Nephron progenitor cell (in vitro differentiated cells): ENCODE results near the gene PRSS12.

Experiments
- DNase-seq: peaks from one replicate; pipeline ENCODE4 v3.0.0; 2021
- H3K27ac Mint-ChIP-seq: 2 replicates; pipeline ENCODE4 v1.8.0; 2021; ENCODE audit warnings: mild to moderate bottlenecking, moderate library complexity, mixed read lengths
- H3K27me3 Mint-ChIP-seq: 2 replicates; pipeline ENCODE4 v1.8.0; 2021; ENCODE audit warnings: mild to moderate bottlenecking, low read depth, mixed read lengths; ENCODE audit not compliant: poor library complexity
- H3K36me3 Mint-ChIP-seq: 2 replicates; pipeline ENCODE4 v1.8.0; 2021; ENCODE audit warnings: low read depth, mixed read lengths
- H3K4me1 Mint-ChIP-seq: 2 replicates; pipeline ENCODE4 v1.8.0; 2021; ENCODE audit warnings: mixed read lengths
- H3K4me3 Mint-ChIP-seq: 2 replicates; pipeline ENCODE4 v1.8.0; 2021; ENCODE audit warnings: mild to moderate bottlenecking, moderate library complexity, mixed read lengths
- H3K9me3 Mint-ChIP-seq: 2 replicates; pipeline ENCODE4 v1.8.0; 2021; ENCODE audit warnings: mild to moderate bottlenecking, moderate library complexity, mixed read lengths
- CTCF ChIP-seq: fragments of 200-600 bp; sonication (generic); IDR thresholded peaks from 2 replicates; pipeline ENCODE4 v1.5.0; 2021; ENCODE audit warnings: antibody characterized with exemption

Gene PRSS12

GRCh38 chr4:118346495-118346894 is 6.3 kb downstream of the PRSS12 start:
- TF ChIP-seq CTCF: no peak
- H3K9me3 Mint-ChIP-seq: no peaks in the 10 kb centered on the region
- no peaks in the 10 kb centered on the region for H3K36me3 Mint-ChIP-seq
- H3K4me1 Mint-ChIP-seq: peaks cover under 1% of the 10 kb centered on the region
- no peak overlapping the region for H3K27ac Mint-ChIP-seq
- peaks cover 35% of the 10 kb centered on the region for H3K27me3 Mint-ChIP-seq
- no peak overlapping the region for H3K4me3 Mint-ChIP-seq
- DNase-seq: no peak

- no peak overlapping the region for H3K4me3 Mint-ChIP-seq
- no peaks in the 10 kb centered on the region for H3K9me3 Mint-ChIP-seq
- TF ChIP-seq CTCF: no peak
- H3K27ac Mint-ChIP-seq: no peak overlapping the region
- H3K36me3 Mint-ChIP-seq: no peaks in the 10 kb centered on the region
- H3K4me1 Mint-ChIP-seq: no peaks in the 10 kb centered on the region
- H3K27me3 Mint-ChIP-seq: peaks cover 28% of the 10 kb centered on the region
- DNase-seq: no peak
These were observed 7.0 kb downstream of the PRSS12 start for GRCh38 chr4:118345813-118346212.

- TF ChIP-seq CTCF: no peak
- no peak for DNase-seq
- Mint-ChIP-seq H3K27me3 (peaks cover 18% of the 10 kb centered on the region), H3K4me1 (no peaks in the 10 kb centered on the region), H3K9me3 (no peaks in the 10 kb centered on the region), H3K27ac (no peak overlapping the region), H3K36me3 (no peaks in the 10 kb centered on the region), H3K4me3 (no peak overlapping the region)
These were observed 8.0 kb downstream of the PRSS12 start for GRCh38 chr4:118344801-118345200.

GRCh38 chr4:118343501-118343900 is 9.3 kb downstream of the PRSS12 start:
- no peak for TF ChIP-seq CTCF
- H3K4me1 Mint-ChIP-seq: no peaks in the 10 kb centered on the region
- H3K9me3 Mint-ChIP-seq: no peaks in the 10 kb centered on the region
- no peaks in the 10 kb centered on the region for H3K36me3 Mint-ChIP-seq
- H3K4me3 Mint-ChIP-seq: no peak overlapping the region
- no peak overlapping the region for H3K27ac Mint-ChIP-seq
- no peak for DNase-seq
- H3K27me3 Mint-ChIP-seq: peaks cover 7% of the 10 kb centered on the region

- Mint-ChIP-seq H3K27ac (no peak overlapping the region), H3K4me1 (no peaks in the 10 kb centered on the region), H3K27me3 (peaks cover 3% of the 10 kb centered on the region), H3K9me3 (no peaks in the 10 kb centered on the region), H3K4me3 (no peak overlapping the region), H3K36me3 (no peaks in the 10 kb centered on the region)
- no peak for TF ChIP-seq CTCF
- no peak for DNase-seq
These were observed 12.7 kb downstream of the PRSS12 start for GRCh38 chr4:118340109-118340508.

- H3K4me3 Mint-ChIP-seq: no peak overlapping the region
- no peak for DNase-seq
- TF ChIP-seq CTCF: no peak
These were observed 13.6 kb downstream of the PRSS12 start for GRCh38 chr4:118338981-118339765.

More at GRCh38 chr4:118338981-118339765, 13.6 kb downstream of the PRSS12 start:
- Mint-ChIP-seq H3K27ac (no peak overlapping the region), H3K9me3 (no peaks in the 10 kb centered on the region), H3K4me1 (no peaks in the 10 kb centered on the region), H3K36me3 (no peaks in the 10 kb centered on the region), H3K27me3 (peaks cover 3% of the 10 kb centered on the region)
